HCT116 (cell line): Measurements from ENCODE around the gene TAF6. TPM values are rescaled to one million over a fixed set of nuclear protein-coding genes. Genes with fewer than 3 reads are reported as not detected.

ENCODE experiments used
- ATAC-seq: fragments of 200-7000 bp; cut with Tn5 transposase; 2 replicates; pipeline ENCODE4 v1.9.1; 2020; ENCODE audit warnings: mild to moderate bottlenecking, moderate library complexity
- BruUV-seq: library from RNA; stranded (reverse); fragments of 400-500 nt; replicated peaks from 2 replicates; lab custom pipeline; 2021; lab: Mats Ljungman, UMichigan
- CTCF ChIA-PET: fragments of 300-600 bp; sonication (Branson Sonifier 250); formaldehyde crosslinking; loops from one replicate; lab custom pipeline; 2021; ENCODE audit warnings: antibody characterized with exemption; lab: Charles Lee
- POLR2A ChIA-PET: fragments of 300-600, 350-600 bp; sonication (Branson Sonifier 250); formaldehyde crosslinking; loops from one replicate; lab custom pipeline; 2021; ENCODE audit warnings: antibody characterized with exemption; lab: Charles Lee
- RAD21 ChIA-PET, 2 experiments: fragments of 300-600 bp; sonication (Branson Sonifier 250); formaldehyde crosslinking; loops; one replicate each; lab custom pipeline; 2023; ENCODE audit warnings: low total read pairs in 2 of 2; ENCODE audit not compliant: uncharacterized antibody in 2 of 2, unreplicated experiment in 2 of 2, low non-redundant PET in 1 of 2; lab: Charles Lee
- DNase-seq: peaks from one replicate; pipeline ENCODE4 v3.0.0-alpha.2; 2010; ENCODE audit warnings: low read depth, low spot score
- H2AFZ ChIP-seq: fragments of 200-600 bp; shearing (Covaris generic), sonication (generic); 2 replicates; pipeline ENCODE4 v1.6.1; 2017; ENCODE audit warnings: low read depth, mixed run types, mixed read lengths, antibody characterized with exemption, low read length; ENCODE audit not compliant: poor library complexity, severe bottlenecking
- H3K27ac ChIP-seq: 2 replicates; pipeline ENCODE4 v1.5.1; 2012; ENCODE audit warnings: low read depth, low read length
- H3K27me3 ChIP-seq: fragments of 200-600 bp; sonication (generic); 2 replicates; pipeline ENCODE4 v1.6.1; 2016; ENCODE audit warnings: mixed run types, low read length, mixed read lengths; ENCODE audit not compliant: insufficient read depth
- H3K36me3 ChIP-seq, 2 experiments: fragments of 200-500 bp in 1 of 2; fragments of 200-600 bp in 1 of 2; sonication (Bioruptor generic) in 1 of 2; sonication (generic) in 1 of 2; 2 replicates each; pipeline versions ENCODE4 v1.5.1 to v1.6.1; 2014 to 2016; ENCODE audit warnings: low read length in 2 of 2, inconsistent platforms in 1 of 2, mixed read lengths in 1 of 2, mixed run types in 1 of 2; ENCODE audit not compliant: insufficient read depth in 2 of 2, control insufficient read depth in 1 of 2
- H3K4me1 ChIP-seq, 2 experiments: fragments of 200-600 bp in 1 of 2; sonication (generic) in 1 of 2; 2 replicates each; pipeline versions ENCODE4 v1.5.1 to v1.6.1; 2012 to 2017; ENCODE audit warnings: low read length in 2 of 2, inconsistent platforms in 1 of 2, mild to moderate bottlenecking in 1 of 2, mixed read lengths in 1 of 2, mixed run types in 1 of 2, moderate library complexity in 1 of 2; ENCODE audit not compliant: insufficient read depth in 2 of 2, control insufficient read depth in 1 of 2
- H3K4me2 ChIP-seq: fragments of 200-600 bp; sonication (generic); 2 replicates; pipeline ENCODE4 v1.6.1; 2017; ENCODE audit warnings: mixed run types, low read length, mixed read lengths
- H3K4me3 ChIP-seq, 2 experiments: fragments of 200-600 bp in 1 of 2; sonication (generic) in 1 of 2; replicated peaks in 1 of 2; 2 replicates each; pipeline ENCODE4 v1.5.1; 2011 to 2016; ENCODE audit warnings: low read length in 2 of 2, control low read depth in 1 of 2, low read depth in 1 of 2, mild to moderate bottlenecking in 1 of 2, mixed read lengths in 1 of 2, mixed run types in 1 of 2
- H3K79me2 ChIP-seq: fragments of 200-600 bp; sonication (generic); 2 replicates; pipeline ENCODE4 v1.6.1; 2017; ENCODE audit warnings: mild to moderate bottlenecking, mixed run types, low read length, moderate library complexity, mixed read lengths; ENCODE audit not compliant: insufficient read depth
- H3K9ac ChIP-seq: fragments of 200-600 bp; sonication (generic); 2 replicates; pipeline ENCODE4 v1.6.1; 2016; ENCODE audit warnings: low read length, mixed read lengths
- H3K9me2 ChIP-seq: fragments of 200-600 bp; sonication (generic), shearing (Covaris generic); 2 replicates; pipeline ENCODE4 v1.6.1; 2017; ENCODE audit warnings: mixed run types, mild to moderate bottlenecking, moderate library complexity; ENCODE audit not compliant: insufficient read depth
- H3K9me3 ChIP-seq, 2 experiments: fragments of 200-500 bp in 1 of 2; fragments of 200-600 bp in 1 of 2; sonication (Bioruptor generic) in 1 of 2; sonication (generic) in 1 of 2; 2 replicates each; pipeline ENCODE4 v1.6.1; 2014 to 2017; ENCODE audit warnings: low read length in 2 of 2, mixed read lengths in 2 of 2, inconsistent platforms in 1 of 2, low read depth in 1 of 2, mild to moderate bottlenecking in 1 of 2, mixed run types in 1 of 2, moderate library complexity in 1 of 2; ENCODE audit not compliant: control insufficient read depth in 1 of 2, insufficient read depth in 1 of 2
- H4K20me1 ChIP-seq: fragments of 200-600 bp; sonication (generic), shearing (Covaris generic); 2 replicates; pipeline ENCODE4 v1.6.1; 2017; ENCODE audit warnings: mixed run types, mild to moderate bottlenecking, moderate library complexity; ENCODE audit not compliant: insufficient read depth
- CEBPB ChIP-seq: IDR thresholded peaks from 2 replicates; pipeline ENCODE4 v1.6.1; 2012; ENCODE audit warnings: low read depth
- ELF1 ChIP-seq: IDR thresholded peaks from 2 replicates; pipeline ENCODE4 v1.6.1; 2012; ENCODE audit warnings: low read depth, borderline replicate concordance
- EZH2 ChIP-seq: fragments of 200-600 bp; sonication (generic); IDR thresholded peaks from 2 replicates; pipeline ENCODE4 v1.6.1; 2017; ENCODE audit warnings: antibody characterized with exemption, mixed run types
- FOSL1 ChIP-seq: IDR thresholded peaks from 2 replicates; pipeline ENCODE4 v1.6.1; 2012; ENCODE audit warnings: low read depth
- JUND ChIP-seq: IDR thresholded peaks from 2 replicates; pipeline ENCODE4 v1.6.1; 2012
- SP1 ChIP-seq: IDR thresholded peaks from 2 replicates; pipeline ENCODE4 v1.6.1; 2012; ENCODE audit warnings: low read depth
- SRF ChIP-seq: IDR thresholded peaks from 2 replicates; pipeline ENCODE4 v1.6.1; 2012; ENCODE audit warnings: low read depth
- ZBTB33 ChIP-seq: IDR thresholded peaks from 2 replicates; pipeline ENCODE4 v1.6.1; 2011; ENCODE audit warnings: mild to moderate bottlenecking, low read length, moderate library complexity; ENCODE audit not compliant: insufficient replicate concordance; ENCODE audit errors: extremely low read depth
- intact Hi-C: fragments of 100-400 bp; cut with micrococcal nuclease; formaldehyde crosslinking; loops from 2 replicates; pipeline ENCODE4 v1.10.0; 2022
- total RNA-seq: library from RNA; stranded (reverse); gene quantifications from one replicate; pipeline ENCODE4 v1.2.1, GENCODE V29; 2021; ENCODE audit not compliant: unreplicated experiment
- TF ChIP-seq, protein P1 (sequence below), 3 experiments: fragments of 200-600 bp in 1 of 3; sonication (generic) in 1 of 3; IDR thresholded peaks in 2 of 3; conservative IDR thresholded peaks in 1 of 3; 2 replicates each; pipeline ENCODE4 v1.5.1; 2012 to 2017; ENCODE audit warnings: low read depth in 2 of 3, low read length in 2 of 3, antibody characterized with exemption in 1 of 3, borderline replicate concordance in 1 of 3, control low read depth in 1 of 3, mild to moderate bottlenecking in 1 of 3, mixed read lengths in 1 of 3, mixed run types in 1 of 3, moderate library complexity in 1 of 3; ENCODE audit not compliant: insufficient read depth in 1 of 3

Gene TAF6
- total RNA-seq, 1 experiment from 2014 or later = 67.4 TPM

DNA sequence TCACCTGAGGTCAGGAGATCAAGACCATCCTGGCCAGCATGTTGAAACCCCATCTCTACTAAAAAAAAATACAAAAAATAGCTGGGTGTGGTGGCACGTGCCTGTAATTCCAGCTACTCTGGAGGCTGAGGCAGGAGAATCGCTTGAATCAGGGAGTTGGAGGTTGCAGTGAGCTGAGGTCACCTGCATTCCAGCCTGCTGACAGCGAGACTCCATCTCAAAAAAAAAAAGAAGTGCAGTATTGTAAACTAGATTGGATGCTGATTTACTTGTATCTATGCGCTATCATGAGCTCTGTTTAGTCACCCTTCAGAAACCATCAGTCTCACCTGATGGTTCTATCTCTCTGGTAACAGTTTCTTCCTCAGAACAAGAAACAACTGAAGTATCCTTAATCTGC is 55.8 kb downstream of the TAF6 start:
- Histone ChIP-seq H3K36me3 (peaks cover 5 to 8% of the 10 kb centered on the region in 2 experiments; a peak in 3 of 4 replicates), H2AFZ (no peak overlapping the region), H3K4me2 (no peak overlapping the region), H3K9me2 (no peaks in the 10 kb centered on the region), H3K9ac (no peak overlapping the region), H4K20me1 (no peaks in the 10 kb centered on the region), H3K27ac (no peak overlapping the region), H3K4me3 (no peak overlapping the region), H3K27me3 (no peaks in the 10 kb centered on the region), H3K79me2 (no peaks in the 10 kb centered on the region), H3K4me1 (no peaks in the 10 kb centered on the region), H3K9me3 (no peaks in the 10 kb centered on the region)
- TF ChIP-seq, protein P1, sequence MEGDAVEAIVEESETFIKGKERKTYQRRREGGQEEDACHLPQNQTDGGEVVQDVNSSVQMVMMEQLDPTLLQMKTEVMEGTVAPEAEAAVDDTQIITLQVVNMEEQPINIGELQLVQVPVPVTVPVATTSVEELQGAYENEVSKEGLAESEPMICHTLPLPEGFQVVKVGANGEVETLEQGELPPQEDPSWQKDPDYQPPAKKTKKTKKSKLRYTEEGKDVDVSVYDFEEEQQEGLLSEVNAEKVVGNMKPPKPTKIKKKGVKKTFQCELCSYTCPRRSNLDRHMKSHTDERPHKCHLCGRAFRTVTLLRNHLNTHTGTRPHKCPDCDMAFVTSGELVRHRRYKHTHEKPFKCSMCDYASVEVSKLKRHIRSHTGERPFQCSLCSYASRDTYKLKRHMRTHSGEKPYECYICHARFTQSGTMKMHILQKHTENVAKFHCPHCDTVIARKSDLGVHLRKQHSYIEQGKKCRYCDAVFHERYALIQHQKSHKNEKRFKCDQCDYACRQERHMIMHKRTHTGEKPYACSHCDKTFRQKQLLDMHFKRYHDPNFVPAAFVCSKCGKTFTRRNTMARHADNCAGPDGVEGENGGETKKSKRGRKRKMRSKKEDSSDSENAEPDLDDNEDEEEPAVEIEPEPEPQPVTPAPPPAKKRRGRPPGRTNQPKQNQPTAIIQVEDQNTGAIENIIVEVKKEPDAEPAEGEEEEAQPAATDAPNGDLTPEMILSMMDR (IDR thresholded peaks at IDR 0.05 in 2 of 3, conservative IDR thresholded peaks at IDR 0.05 in 1 of 3; ENCODE audit: borderline replicate concordance in 1 of 3, insufficient read depth in 1 of 3, low read depth in 2 of 3, low read length in 2 of 3) = no peak
- TF ChIP-seq ELF1 (no peak), EZH2 (no peak), SP1 (no peak), FOSL1 (no peak), SRF (no peak), CEBPB (no peak), JUND (no peak), ZBTB33 (no peak)
- intact Hi-C loops = no loop called here
- ChIA-PET RAD21 (no interaction called here), POLR2A (interaction anchor here (1.1 kb wide), 1 partner anchor 48 kb away, joined by 3 read pairs; the partner anchor contains the start of gene ZKSCAN1), CTCF (interaction anchor here (1.3 kb wide), 1 partner anchor 69 kb away, joined by 4 read pairs; no protein-coding TSS in a partner anchor)
- DNase-seq (no peak), ATAC-seq (no peak)
- BruUV-seq = no TSS peak
